Activated CD8-positive, alpha-beta memory T cell treated with anti-CD3 and anti-CD28 coated beads for 48 hours (primary cell): ENCODE data around the gene TOE1.
"Not testable (repeated sequence)": the region's sequence is repeated elsewhere in the genome, so short reads cannot be mapped to it uniquely, and the experiment has no call there.

ENCODE experiments used
- DNase-seq, 3 experiments: peaks; one replicate each; pipeline ENCODE4 v3.0.0-alpha.2; 2020; ENCODE audit warnings: low read depth in 2 of 3, low spot score in 2 of 3

TOE1 gene

GRCh38 chr1:45339789-45340558 is at the start of gene TOE1, which contains the start of gene MUTYH:
TOE1 (plus strand) TSS chr1:45340170; CDS start chr1:45340253, 83 bp downstream.
MUTYH (minus strand) TSS chr1:45340440; CDS start chr1:45334505, 5,935 bp downstream.
- peak; percentile 87 to 96 (median 93) for DNase-seq

DNA sequence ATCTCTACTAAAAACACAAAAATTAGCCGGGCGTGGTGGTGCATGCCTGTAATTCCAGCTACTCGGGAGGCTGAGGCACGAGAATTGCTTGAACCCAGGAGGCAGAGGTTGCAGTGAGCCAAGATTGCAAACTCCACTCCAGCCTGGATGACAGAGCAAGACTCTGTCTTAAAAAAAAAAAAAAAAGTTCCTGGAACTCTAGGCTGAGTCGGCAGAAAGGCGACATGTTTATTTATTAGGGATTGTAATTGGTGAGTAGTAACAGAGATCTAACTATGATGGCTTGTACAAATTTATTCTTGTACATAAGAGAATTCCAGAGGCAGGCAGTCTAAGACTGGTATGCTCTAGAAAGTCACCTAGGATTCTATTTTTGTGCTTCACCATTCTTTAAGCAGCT is 49.0 kb upstream of the TOE1 start:
- not testable (repeated sequence) for DNase-seq

DNA sequence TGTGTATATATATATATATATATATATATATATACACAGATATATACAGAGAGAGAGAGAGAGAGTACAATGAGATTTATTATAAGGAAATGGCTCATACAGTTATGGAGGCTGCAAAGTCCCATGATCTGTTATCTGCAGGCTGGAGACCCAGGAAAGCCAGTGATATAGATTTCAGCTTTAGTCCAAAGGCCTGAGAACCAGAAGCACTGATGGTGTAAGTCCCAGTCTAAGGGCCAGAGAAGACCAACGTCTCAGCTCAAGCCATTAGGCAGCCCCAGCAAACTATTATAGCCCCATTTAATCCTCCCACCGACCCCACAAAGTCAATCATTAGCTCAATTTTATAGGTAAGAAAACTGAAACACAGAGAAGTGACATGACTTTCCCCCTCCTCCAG is 48.3 kb upstream of the TOE1 start:
- no peak for DNase-seq

- no peak for DNase-seq
These were observed 42.2 kb upstream of the TOE1 start for GRCh38 chr1:45297666-45298356.

GRCh38 chr1:45299296-45299695 is 40.7 kb upstream of the TOE1 start:
- no peak for DNase-seq

GRCh38 chr1:45299981-45300668 is 39.8 kb upstream of the TOE1 start:
- DNase-seq: peak in 1 of 3 experiments; percentile 15

DNA sequence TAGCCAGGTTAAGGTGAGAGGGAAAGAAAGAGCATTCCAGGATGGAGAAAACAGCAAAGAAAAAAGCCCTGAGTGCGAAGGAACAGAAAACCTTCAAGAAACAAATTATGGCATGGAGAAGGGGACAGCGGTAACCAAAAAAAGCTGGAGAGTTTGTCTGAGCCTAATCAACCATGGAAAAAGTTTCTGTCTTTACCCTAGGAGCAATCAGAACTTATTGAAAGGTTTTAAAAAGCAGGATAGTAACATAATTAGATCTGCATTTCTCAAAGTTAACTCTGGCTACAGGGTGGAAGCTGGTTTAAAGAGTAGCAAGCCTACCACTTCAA is 39.3 kb upstream of the TOE1 start:
- no peak for DNase-seq

GRCh38 chr1:45302505-45303150 is 37.3 kb upstream of the TOE1 start:
- no peak for DNase-seq

GRCh38 chr1:45303520-45304310 is 36.3 kb upstream of the TOE1 start:
- peak; percentile 91 to 98 (median 92) for DNase-seq

DNA sequence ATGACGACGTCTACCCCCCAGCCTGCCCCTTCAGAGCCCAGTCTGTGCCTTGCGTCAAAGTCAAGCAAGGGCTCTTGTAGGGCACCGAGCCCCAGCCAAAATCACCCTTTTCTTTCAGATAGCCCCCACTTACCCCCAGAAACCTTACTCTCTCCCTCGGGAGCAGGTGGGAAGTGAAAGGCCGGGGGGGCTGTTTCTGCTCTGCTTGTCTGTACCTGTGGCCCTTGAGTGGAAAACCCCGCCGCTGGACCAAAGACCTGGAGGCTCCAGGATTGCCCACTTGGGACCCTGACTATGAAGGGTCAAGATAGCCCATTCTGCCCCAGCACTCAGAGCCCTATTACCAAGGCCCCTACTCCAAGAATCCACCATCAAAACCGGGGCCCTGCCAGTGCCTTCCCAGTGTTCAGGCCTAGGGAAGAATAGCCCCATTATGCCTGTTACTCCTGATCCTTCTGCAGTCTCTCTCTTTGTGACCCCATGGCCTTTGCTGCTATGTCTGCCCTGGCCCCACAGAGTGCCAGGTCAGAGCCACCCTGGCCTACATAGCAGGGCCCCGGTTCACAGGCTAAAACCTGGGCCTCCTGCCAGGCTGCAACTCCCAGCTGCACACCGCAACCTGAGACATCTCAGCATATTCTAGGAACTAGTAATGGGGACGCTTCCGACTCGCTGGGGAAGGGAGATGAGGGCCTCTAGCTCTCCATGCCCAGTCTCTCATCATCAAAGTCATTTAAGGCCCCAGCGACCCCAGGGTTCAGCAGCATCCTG is 35.5 kb upstream of the TOE1 start:
- no peak for DNase-seq

- no peak for DNase-seq
These were observed 34.7 kb upstream of the TOE1 start for GRCh38 chr1:45305231-45305630.

DNA sequence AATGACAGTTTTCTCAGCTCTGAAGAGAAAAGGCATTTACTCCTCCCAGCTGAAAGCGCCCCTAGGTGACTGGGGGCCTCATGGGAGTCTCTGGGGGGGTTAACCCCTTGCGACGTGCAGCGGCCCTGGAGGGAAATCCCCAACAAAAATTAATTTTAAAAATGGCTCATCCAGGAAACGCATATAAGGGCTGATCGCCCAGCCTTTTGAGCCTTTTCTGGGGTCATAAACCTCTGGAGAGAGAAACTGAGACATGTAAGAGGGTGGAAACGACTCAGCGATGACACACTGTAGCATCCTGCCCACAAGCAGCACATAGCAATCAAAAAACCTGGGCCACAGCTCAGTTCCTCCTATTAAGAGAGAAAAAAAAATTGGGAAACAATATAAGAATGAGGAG is 33.7 kb upstream of the TOE1 start:
- peak in 1 of 3 experiments; percentile 36 for DNase-seq

DNA sequence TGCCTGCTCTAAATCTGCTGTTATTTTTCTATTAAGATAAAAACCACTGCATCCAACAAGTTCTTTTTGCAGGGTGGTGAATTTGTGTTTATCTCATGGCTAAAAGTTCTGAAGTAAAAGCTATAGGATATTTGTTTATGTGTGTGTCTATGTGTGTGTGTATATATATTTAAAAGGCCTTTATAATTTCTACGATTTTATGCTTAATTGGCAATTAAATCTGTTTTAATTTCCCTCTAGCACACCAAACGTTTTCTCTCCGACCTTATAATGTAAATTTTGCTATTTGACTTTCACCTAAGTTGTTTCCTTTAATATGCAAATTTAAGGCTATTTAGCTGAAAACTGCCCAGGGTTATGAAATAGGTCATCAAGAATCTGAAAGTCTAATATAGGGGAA is 33.1 kb upstream of the TOE1 start:
- DNase-seq: no peak

- DNase-seq: no peak
These were observed 25.7 kb upstream of the TOE1 start for GRCh38 chr1:45314266-45314665.

DNA sequence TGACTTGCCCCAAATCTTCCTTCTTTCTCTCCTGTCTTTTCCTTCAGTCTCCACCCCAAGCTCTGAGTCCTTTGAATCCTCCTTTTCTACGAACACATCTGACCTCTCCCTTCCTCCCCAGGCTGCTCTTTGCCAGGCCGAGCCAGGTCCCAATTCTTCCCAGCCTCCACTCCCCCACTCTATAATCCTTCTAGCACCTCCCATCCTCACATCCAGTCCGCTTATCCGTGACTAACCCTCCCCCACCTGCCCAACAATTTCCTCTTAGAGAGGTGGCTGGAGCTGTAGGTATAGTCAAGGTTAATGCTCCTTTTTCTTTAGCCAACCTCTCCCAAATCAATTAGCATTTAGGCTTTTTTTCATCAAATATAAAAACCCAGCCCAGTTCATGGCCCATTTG is 22.8 kb upstream of the TOE1 start:
- no peak for DNase-seq

- no peak for DNase-seq
These were observed 20.2 kb upstream of the TOE1 start for GRCh38 chr1:45319761-45320160.

DNA sequence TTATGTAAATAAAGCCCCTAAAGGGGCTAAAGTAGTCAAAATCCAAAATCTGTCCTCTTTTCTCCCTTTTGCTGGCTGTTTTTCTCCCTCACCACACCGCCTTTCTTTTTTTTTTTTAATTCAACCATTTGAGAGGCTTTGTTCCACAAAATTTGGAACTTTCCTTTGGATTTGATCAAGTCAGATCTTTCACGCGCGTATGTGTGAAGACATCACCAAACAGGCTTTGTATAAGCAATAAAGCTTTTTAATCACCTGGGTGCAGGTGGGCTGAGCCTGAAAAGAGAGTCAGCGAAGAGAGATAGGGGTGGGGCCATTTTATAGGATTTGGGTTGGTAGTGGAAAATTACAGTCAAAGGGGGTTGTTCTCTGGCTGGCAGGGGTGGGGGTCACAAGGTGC is 18.5 kb upstream of the TOE1 start:
- no peak for DNase-seq

DNA sequence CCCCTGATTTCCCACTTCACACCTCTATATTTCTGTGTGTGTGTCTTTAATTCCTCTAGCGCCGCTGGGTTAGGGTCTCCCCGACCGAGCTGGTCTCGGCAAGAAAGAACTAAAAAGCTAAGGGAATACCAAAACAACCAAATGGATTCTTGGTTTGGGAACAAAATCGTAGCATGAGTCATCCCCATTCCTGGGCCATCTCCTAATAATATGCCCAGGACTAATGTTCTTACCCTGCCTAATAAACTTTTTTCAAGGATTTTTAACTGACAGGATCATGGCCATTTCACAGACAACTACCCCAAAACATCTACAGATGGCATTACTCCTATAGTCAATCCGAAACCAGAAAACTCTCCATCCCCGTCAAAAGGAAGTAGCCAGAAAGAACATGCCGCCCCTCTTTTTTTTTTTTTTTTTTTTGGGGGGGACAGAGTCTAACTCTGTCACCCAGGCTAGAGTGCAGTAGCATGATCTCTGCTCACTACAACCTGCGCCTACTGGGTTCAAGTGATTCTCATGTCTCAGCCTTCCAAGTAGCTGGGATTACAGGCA is 17.4 kb upstream of the TOE1 start:
- DNase-seq: no peak

- no peak for DNase-seq
These were observed 14.0 kb upstream of the TOE1 start for GRCh38 chr1:45325851-45326506.
